ENCODE data around the gene SERTAD2.

The SERTAD2 gene

DNA sequence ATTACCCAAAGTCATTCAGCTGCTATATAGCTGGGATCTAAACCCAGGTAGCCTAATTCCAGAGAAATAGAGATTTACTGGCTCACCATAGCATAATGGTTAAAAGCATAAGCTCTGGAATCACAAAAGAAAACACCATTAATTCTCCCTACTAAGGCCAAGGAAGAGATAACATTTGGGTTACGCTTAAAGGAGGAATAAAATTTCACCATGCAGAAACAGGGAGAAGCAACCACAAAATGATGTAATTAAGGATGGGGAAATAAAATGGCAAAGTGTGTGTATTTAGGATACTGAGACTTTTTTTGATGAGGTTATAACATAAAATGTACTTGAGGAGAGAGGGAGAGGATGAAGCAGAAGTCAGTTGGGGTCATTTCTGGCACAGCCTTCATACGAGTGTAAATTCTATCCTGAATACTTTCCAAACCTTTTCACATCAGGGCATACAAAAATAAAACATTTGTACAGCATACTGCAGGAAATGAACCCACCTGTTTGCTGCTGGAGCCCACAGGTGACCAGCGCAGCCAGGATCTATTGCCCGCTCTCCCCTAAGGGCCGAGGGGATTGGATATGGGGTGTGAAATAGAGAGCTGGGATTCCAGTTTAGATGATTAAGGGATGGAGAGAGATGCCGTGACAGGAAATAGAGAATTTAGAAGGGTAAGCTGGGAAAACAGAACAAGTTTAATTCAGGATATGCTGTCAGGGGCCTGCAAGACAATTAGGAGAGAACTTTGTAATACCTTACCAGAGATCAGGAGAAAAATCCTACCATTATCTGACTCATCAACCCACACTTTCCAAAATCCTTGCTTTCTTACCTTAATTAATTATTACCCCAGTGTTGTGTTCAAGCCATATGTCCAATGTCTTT is 43.8 kb upstream of the SERTAD2 start:
- no peak overlapping the region for H3K4me3 ChIP-seq (ENCODE audit: low read length)
- TF ChIP-seq, protein P1, sequence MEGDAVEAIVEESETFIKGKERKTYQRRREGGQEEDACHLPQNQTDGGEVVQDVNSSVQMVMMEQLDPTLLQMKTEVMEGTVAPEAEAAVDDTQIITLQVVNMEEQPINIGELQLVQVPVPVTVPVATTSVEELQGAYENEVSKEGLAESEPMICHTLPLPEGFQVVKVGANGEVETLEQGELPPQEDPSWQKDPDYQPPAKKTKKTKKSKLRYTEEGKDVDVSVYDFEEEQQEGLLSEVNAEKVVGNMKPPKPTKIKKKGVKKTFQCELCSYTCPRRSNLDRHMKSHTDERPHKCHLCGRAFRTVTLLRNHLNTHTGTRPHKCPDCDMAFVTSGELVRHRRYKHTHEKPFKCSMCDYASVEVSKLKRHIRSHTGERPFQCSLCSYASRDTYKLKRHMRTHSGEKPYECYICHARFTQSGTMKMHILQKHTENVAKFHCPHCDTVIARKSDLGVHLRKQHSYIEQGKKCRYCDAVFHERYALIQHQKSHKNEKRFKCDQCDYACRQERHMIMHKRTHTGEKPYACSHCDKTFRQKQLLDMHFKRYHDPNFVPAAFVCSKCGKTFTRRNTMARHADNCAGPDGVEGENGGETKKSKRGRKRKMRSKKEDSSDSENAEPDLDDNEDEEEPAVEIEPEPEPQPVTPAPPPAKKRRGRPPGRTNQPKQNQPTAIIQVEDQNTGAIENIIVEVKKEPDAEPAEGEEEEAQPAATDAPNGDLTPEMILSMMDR (conservative IDR thresholded peaks at IDR 0.05; ENCODE audit: low read length) = no peak
- peak; percentile 39 for DNase-seq (ENCODE audit: low read depth)

DNA sequence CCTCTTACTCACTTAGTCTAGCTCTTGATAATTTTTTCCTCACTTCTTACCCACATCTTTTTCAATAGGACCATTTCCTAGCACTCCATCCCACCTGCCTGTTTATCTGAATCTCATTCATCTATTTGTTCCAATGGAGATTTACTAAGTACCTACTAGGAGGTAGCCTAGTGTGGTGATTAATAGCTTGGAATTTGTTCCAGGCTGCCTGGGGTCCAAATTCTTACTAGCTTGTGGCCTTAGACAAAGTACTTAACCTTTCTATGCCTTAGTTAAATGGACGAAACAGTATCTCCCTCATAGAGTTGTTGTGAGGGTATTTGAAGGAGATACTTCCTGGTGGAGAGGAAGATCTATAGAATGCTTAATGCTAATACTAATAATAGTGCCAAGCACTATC is 42.9 kb upstream of the SERTAD2 start:
- H3K4me3 ChIP-seq (ENCODE audit: low read length) = no peak overlapping the region
- no peak for DNase-seq (ENCODE audit: low read depth)
- TF ChIP-seq, protein P1 (conservative IDR thresholded peaks at IDR 0.05; ENCODE audit: low read length) = no peak

DNA sequence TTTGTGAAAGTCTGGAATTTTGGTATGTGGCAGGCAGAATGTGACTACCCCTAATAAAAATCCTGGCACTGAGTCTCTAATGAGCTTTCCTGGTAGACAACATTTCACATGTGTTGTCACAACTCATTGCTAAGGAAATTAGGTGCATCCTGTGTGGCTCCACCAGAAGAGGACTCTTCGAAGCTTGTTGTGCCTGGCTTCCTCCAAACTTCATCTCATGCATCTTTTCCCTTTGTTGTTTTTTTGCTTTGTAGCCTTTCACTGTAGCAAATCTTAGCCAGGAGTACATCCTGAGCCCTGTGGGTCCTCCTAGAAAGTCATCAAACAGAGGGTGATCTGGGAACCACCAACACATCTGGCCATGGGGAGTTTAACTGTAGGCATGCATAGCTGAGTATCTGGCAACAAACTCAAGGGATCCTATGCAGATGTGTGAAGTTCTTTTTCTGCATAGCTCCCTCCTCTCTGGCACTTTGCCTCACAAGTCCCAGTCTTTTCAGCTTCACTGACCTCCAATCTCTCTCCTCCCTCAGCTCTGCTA is 42.1 kb upstream of the SERTAD2 start:
- peak; percentile 74 for DNase-seq (ENCODE audit: low read depth)
- no peak overlapping the region for H3K4me3 ChIP-seq (ENCODE audit: low read length)
- TF ChIP-seq, protein P1 (conservative IDR thresholded peaks at IDR 0.05; ENCODE audit: low read length) = no peak

DNA sequence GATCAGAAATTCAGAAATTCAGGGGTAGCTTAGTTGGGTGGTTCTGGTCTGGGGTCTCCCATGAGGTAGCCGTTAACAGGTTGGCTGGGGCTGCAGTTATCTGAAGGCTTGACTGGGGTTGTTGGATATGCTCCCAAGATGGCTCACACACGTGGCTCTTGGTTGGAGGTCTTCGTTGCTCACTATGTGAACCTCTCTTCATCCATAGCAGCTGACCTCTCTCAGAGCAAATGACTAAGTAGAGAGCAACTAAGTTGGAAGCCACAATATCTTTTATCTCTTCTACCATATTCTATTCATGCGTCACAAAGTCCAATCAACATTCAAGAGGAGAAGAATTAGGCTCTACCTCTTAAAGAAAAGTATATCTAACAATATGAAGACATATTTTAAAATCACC is 38.7 kb upstream of the SERTAD2 start:
- H3K4me3 ChIP-seq (ENCODE audit: low read length) = no peak overlapping the region
- DNase-seq (ENCODE audit: low read depth) = peak; percentile 24
- TF ChIP-seq, protein P1 (conservative IDR thresholded peaks at IDR 0.05; ENCODE audit: low read length) = no peak

DNA sequence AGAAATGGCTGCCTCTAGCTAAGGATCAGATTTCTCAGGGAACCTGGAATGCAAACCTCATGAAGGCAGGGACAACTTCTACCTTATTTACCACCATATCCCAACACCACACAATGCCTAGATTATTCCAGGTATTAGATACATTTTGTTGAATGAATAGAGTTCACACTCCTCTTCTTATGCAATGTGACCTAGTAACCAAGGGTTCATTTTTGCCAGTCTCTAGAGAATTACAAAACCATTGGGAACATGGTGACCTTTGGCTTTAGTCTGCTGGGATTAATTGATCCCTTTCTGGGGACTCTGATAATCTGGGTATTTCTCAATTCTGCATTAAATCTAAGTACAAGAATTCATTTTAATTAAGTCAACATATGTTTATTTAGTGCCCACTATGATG is 35.2 kb upstream of the SERTAD2 start:
- TF ChIP-seq, protein P1 (conservative IDR thresholded peaks at IDR 0.05; ENCODE audit: low read length) = no peak
- no peak overlapping the region for H3K4me3 ChIP-seq (ENCODE audit: low read length)
- no peak for DNase-seq (ENCODE audit: low read depth)

DNA sequence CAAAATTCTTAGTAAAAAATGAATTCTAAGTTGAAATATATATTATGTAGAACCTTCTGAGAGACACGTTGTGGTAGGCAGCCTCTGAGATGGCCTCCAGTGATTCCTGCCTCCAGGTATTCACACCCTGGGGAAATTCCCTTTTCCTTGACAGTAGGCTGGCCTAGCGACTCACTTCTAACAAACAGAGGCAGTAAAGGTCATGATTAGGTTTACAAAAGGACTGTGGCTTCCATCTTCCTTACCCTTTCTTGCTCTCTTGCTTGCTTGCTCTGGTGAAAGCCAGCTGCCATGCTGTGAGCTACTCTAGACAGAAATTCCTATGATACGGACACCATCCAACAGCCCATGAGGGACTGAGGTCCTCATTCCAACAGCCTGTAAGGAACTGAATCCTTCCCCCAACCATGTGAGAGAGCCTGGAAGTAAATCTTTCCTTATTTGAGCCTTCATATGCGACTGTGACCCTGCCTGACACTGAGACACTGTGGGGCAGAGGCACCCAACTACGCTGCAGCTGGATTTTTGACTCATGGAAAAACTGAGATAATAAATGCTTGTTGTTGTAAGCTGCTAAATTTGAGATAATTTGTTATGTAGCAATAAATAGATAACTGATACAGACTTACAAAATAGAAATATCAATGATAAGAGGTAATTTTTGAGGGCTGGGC is 32.7 kb upstream of the SERTAD2 start:
- no peak overlapping the region for H3K4me3 ChIP-seq (ENCODE audit: low read length)
- DNase-seq (ENCODE audit: low read depth) = no peak
- TF ChIP-seq, protein P1 (conservative IDR thresholded peaks at IDR 0.05; ENCODE audit: low read length) = no peak
